H1 (cell line): Measurements from ENCODE around the gene FOXP2. TPM values are rescaled to one million over a fixed set of nuclear protein-coding genes. Genes with fewer than 3 reads are reported as not detected.

Experiments
- CTCF ChIA-PET: fragments of 300-600 bp; sonication (Branson Sonifier 250); formaldehyde crosslinking; loops from one replicate; lab custom pipeline; 2021; ENCODE audit not compliant: partially characterized antibody; lab: Charles Lee
- POLR2A ChIA-PET: fragments of 300-600 bp; sonication (Branson Sonifier 250); formaldehyde crosslinking; loops from one replicate; lab custom pipeline; 2021; ENCODE audit warnings: inconsistent platforms; ENCODE audit not compliant: partially characterized antibody; lab: Charles Lee
- DNase-seq, 2 experiments: peaks; one replicate each; pipeline versions ENCODE4 v3.0.0 to v3.0.0-alpha.2; 2010 to 2022; ENCODE audit warnings: low spot score in 2 of 2, low read depth in 1 of 2, mixed read lengths in 1 of 2
- FAIRE-seq: peaks from 2 replicates; lab custom pipeline; 2011; peaks lifted over from hg19 to GRCh38; lab: Jason Lieb, UNC
- H2AFZ ChIP-seq: 2 replicates; pipeline ENCODE4 v1.8.1; 2012; ENCODE audit warnings: low read length, inconsistent platforms
- H2AK5ac ChIP-seq: 2 replicates; pipeline ENCODE4 v1.6.1; 2013; ENCODE audit warnings: low read depth, low read length
- H2BK120ac ChIP-seq: replicated peaks from 2 replicates; pipeline ENCODE3; 2013; ENCODE audit warnings: low read depth, low read length, inconsistent platforms
- H2BK12ac ChIP-seq: 2 replicates; pipeline ENCODE4 v1.6.1; 2013; ENCODE audit warnings: low read depth, low read length
- H2BK15ac ChIP-seq: 2 replicates; pipeline ENCODE4 v1.6.1; 2013; ENCODE audit warnings: low read length
- H2BK20ac ChIP-seq: 2 replicates; pipeline ENCODE4 v1.6.1; 2013; ENCODE audit warnings: low read length
- H2BK5ac ChIP-seq: 2 replicates; pipeline ENCODE4 v1.6.1; 2013; ENCODE audit warnings: low read depth, low read length
- H3K14ac ChIP-seq: 2 replicates; pipeline ENCODE4 v1.6.1; 2013; ENCODE audit warnings: inconsistent platforms; ENCODE audit not compliant: insufficient read length
- H3K18ac ChIP-seq: 2 replicates; pipeline ENCODE4 v1.6.1; 2013; ENCODE audit warnings: low read length; ENCODE audit errors: extremely low read depth
- H3K23ac ChIP-seq: 2 replicates; pipeline ENCODE4 v1.6.1; 2013; ENCODE audit warnings: inconsistent platforms; ENCODE audit not compliant: insufficient read length
- H3K23me2 ChIP-seq: 2 replicates; pipeline ENCODE4 v1.6.1; 2013; ENCODE audit warnings: low read depth, low read length
- H3K27ac ChIP-seq: 2 replicates; pipeline ENCODE4 v1.6.1; 2011; ENCODE audit warnings: low read depth, low read length, inconsistent platforms
- H3K27me3 ChIP-seq, 4 experiments: replicated peaks in 1 of 4; 1 replicate in 1 of 4; 2 replicates in 3 of 4; pipeline versions ENCODE4 v1.6.1 to v1.8.1; 2011 to 2013; ENCODE audit warnings: low read length in 3 of 4, mild to moderate bottlenecking in 3 of 4, inconsistent platforms in 2 of 4, mixed read lengths in 2 of 4, moderate library complexity in 1 of 4; ENCODE audit not compliant: control insufficient read depth in 3 of 4, insufficient read depth in 3 of 4; ENCODE audit errors: extremely low read depth in 1 of 4
- H3K36me3 ChIP-seq, 4 experiments: 2 replicates each; pipeline versions ENCODE4 v1.6.1 to v1.8.1; 2011 to 2013; ENCODE audit warnings: mild to moderate bottlenecking in 4 of 4, low read length in 3 of 4, moderate library complexity in 2 of 4, control low read depth in 1 of 4, inconsistent platforms in 1 of 4; ENCODE audit not compliant: insufficient read depth in 4 of 4, control insufficient read depth in 2 of 4
- H3K4ac ChIP-seq: replicated peaks from 2 replicates; pipeline ENCODE3; 2013; ENCODE audit warnings: low read length, low read depth, mixed read lengths, inconsistent platforms; ENCODE audit not compliant: insufficient read length
- H3K4me1 ChIP-seq, 4 experiments: replicated peaks in 1 of 4; 1 replicate in 1 of 4; 2 replicates in 3 of 4; pipeline versions ENCODE4 v1.6.1 to v1.8.1; 2011 to 2013; ENCODE audit warnings: low read length in 3 of 4, inconsistent platforms in 2 of 4, mixed read lengths in 1 of 4; ENCODE audit not compliant: insufficient read depth in 4 of 4, control insufficient read depth in 3 of 4
- H3K4me2 ChIP-seq, 2 experiments: 2 replicates each; pipeline versions ENCODE4 v1.6.1 to v1.8.1; 2011 to 2013; ENCODE audit warnings: low read depth in 2 of 2, low read length in 2 of 2, control low read depth in 1 of 2, inconsistent platforms in 1 of 2, mild to moderate bottlenecking in 1 of 2; ENCODE audit not compliant: insufficient read depth in 1 of 2
- H3K4me3 ChIP-seq, 4 experiments: fragments of 200-600, 300-600 bp in 1 of 4; sonication (generic), shearing (Covaris generic), sonication (Bioruptor Twin) in 1 of 4; 2 replicates each; pipeline versions ENCODE4 v1.5.1 to v1.8.1; 2011 to 2016; ENCODE audit warnings: low read length in 4 of 4, low read depth in 3 of 4, control low read depth in 2 of 4, inconsistent platforms in 2 of 4, mild to moderate bottlenecking in 2 of 4, mixed read lengths in 1 of 4, moderate library complexity in 1 of 4; ENCODE audit not compliant: insufficient read depth in 2 of 4; ENCODE audit errors: extremely low read depth in 1 of 4
- H3K56ac ChIP-seq: replicated peaks from 2 replicates; pipeline ENCODE3; 2013; ENCODE audit warnings: low read depth, mild to moderate bottlenecking, mixed read lengths, low read length, inconsistent platforms; ENCODE audit not compliant: insufficient read length
- H3K79me1 ChIP-seq: 2 replicates; pipeline ENCODE4 v1.6.1; 2013; ENCODE audit warnings: low read depth, low read length, control low read depth
- H3K79me2 ChIP-seq, 2 experiments: 2 replicates each; pipeline versions ENCODE4 v1.6.1 to v1.8.1; 2012 to 2013; ENCODE audit warnings: low read length in 2 of 2, mild to moderate bottlenecking in 2 of 2, inconsistent platforms in 1 of 2; ENCODE audit not compliant: insufficient read depth in 2 of 2, control insufficient read depth in 1 of 2
- H3K9ac ChIP-seq, 4 experiments: replicated peaks in 1 of 4; 1 replicate in 1 of 4; 2 replicates in 3 of 4; pipeline versions ENCODE4 v1.6.1 to v1.8.1; 2011 to 2013; ENCODE audit warnings: low read depth in 3 of 4, low read length in 3 of 4, control low read depth in 2 of 4, mild to moderate bottlenecking in 2 of 4, moderate library complexity in 2 of 4, inconsistent platforms in 1 of 4; ENCODE audit errors: extremely low read depth in 1 of 4
- H3K9me3 ChIP-seq, 2 experiments: 2 replicates each; pipeline versions ENCODE4 v1.6.1 to v1.8.1; 2012 to 2013; ENCODE audit warnings: mild to moderate bottlenecking in 2 of 2, moderate library complexity in 2 of 2, control low read depth in 1 of 2, inconsistent platforms in 1 of 2, low read depth in 1 of 2, low read length in 1 of 2, mixed read lengths in 1 of 2; ENCODE audit not compliant: insufficient read depth in 2 of 2
- H4K20me1 ChIP-seq, 2 experiments: replicated peaks in 1 of 2; 2 replicates each; pipeline versions ENCODE3 to v1.8.1; 2011 to 2013; ENCODE audit warnings: inconsistent platforms in 2 of 2, low read length in 2 of 2, mild to moderate bottlenecking in 1 of 2; ENCODE audit not compliant: insufficient read depth in 2 of 2, control insufficient read depth in 1 of 2
- H4K5ac ChIP-seq: 2 replicates; pipeline ENCODE4 v1.6.1; 2013; ENCODE audit warnings: low read length, low read depth, mixed read lengths, inconsistent platforms; ENCODE audit not compliant: insufficient read length
- H4K8ac ChIP-seq: 2 replicates; pipeline ENCODE4 v1.8.0; 2013; ENCODE audit warnings: mild to moderate bottlenecking, moderate library complexity, low read length, inconsistent platforms; ENCODE audit not compliant: insufficient read depth; ENCODE audit errors: extremely low read depth
- H4K91ac ChIP-seq: replicated peaks from 2 replicates; pipeline ENCODE3; 2013; ENCODE audit warnings: low read length, mixed read lengths, inconsistent platforms; ENCODE audit not compliant: insufficient read length
- FOSL1 ChIP-seq: IDR thresholded peaks from 2 replicates; pipeline ENCODE4 v1.6.1; 2011; ENCODE audit warnings: mild to moderate bottlenecking, low read depth, low read length, moderate library complexity; ENCODE audit not compliant: insufficient read depth
- HDAC2 ChIP-seq, 2 experiments: fragments of 300-600 bp in 1 of 2; sonication (generic) in 1 of 2; IDR thresholded peaks; 2 replicates each; pipeline ENCODE4 v1.6.1; 2011 to 2012; ENCODE audit warnings: low read depth in 2 of 2, low read length in 2 of 2, mild to moderate bottlenecking in 2 of 2, moderate library complexity in 2 of 2, borderline replicate concordance in 1 of 2, inconsistent platforms in 1 of 2
- POLR2A ChIP-seq, 2 experiments: IDR thresholded peaks; 1 replicate in 1 of 2; 2 replicates in 1 of 2; pipeline ENCODE4 v1.6.1; 2011; ENCODE audit warnings: low read depth in 2 of 2, low read length in 2 of 2, mild to moderate bottlenecking in 2 of 2; ENCODE audit errors: control extremely low read depth in 1 of 2
- SIRT6 ChIP-seq: IDR thresholded peaks from one replicate; pipeline ENCODE4 v1.7.1; 2012; ENCODE audit warnings: low read length, inconsistent platforms
- WGBS, 2 experiments: shearing (Covaris generic) in 1 of 2; methylation state at CpG; one replicate each; pipeline versions ENCODE4 v1.1.6 to v1.1.7; 2013 to 2015; ENCODE audit warnings: low lambda C conversion rate in 2 of 2, mixed read lengths in 2 of 2, inconsistent platforms in 1 of 2, low coverage in 1 of 2, missing lambda C conversion rate in 1 of 2; ENCODE audit not compliant: insufficient replicate concordance in 2 of 2, insufficient coverage in 1 of 2, insufficient read length in 1 of 2; ENCODE audit errors: extremely low coverage in 1 of 2, missing lambda C conversion rate in 1 of 2; 5-methylcytosine and 5-hydroxymethylcytosine counted together
- polyA plus RNA-seq, 7 experiments: library from polyadenylated mRNA; depleted of rRNA in 3 of 7; stranded (reverse) in 5 of 7; unstranded in 2 of 7; fragments of >200 nt in 5 of 7; fragments of 200-250 nt in 2 of 7; gene quantifications; 1 replicate in 5 of 7; 2 replicates in 1 of 7; 4 replicates in 1 of 7; pipeline versions ENCODE4 v1.2.1 to v1.2.3, GENCODE V29; 2011 to 2013; ENCODE audit warnings: missing spikeins in 2 of 7, mixed read lengths in 2 of 7
- total RNA-seq: library from RNA; stranded (reverse); fragmentation: NEBNext Ultra II Directional; extraction: Animal tissue kit (Norgen Biotek cat#: 25700); gene quantifications from 2 replicates; pipeline ENCODE4 v1.2.1, GENCODE V29; 2021

The FOXP2 gene
- total and polyA plus RNA-seq, 2 of the 8 experiments (the other 6 are each of a cell fraction or from before 2014, with no cell fraction given) = 0.09 to 0.43 TPM

DNA sequence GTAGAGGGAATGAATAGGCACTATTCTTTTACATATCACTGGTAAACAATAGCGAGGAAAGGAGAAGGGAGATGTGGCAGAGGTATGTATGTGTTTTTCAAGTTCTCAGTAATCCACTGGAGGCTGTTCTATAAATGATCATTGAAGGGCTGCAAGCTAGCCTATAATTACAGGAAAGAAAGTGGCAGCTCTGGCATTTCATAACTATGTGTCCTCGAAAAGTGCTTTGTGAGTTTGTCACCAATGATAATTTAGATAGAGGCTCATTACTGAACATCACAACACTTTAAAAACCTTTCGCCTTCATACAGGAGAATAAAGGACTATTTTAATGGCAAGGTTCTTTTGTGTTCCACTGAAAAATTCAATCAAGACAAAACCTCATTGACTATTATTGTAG is 235.1 kb downstream of the FOXP2 start:
- H3K4me1 ChIP-seq = peaks cover 0 to 6% (median 4%) of the 10 kb centered on the region in 4 experiments; a peak in 3 of 7 replicates
- FAIRE-seq = no peak
- H2BK12ac ChIP-seq = no peak overlapping the region

More for the DNA sequence above, 235.1 kb downstream of the FOXP2 start:
- no peak for DNase-seq
- no peak overlapping the region for H2AFZ ChIP-seq
- H2BK120ac ChIP-seq = no peak overlapping the region
- TF ChIP-seq FOSL1 (no peak), SIRT6 (no peak), HDAC2 (IDR thresholded peaks at IDR 0.05; ENCODE audit: borderline replicate concordance in 1 of 2, low read depth in 2 of 2, low read length in 2 of 2) (no peak), POLR2A (IDR thresholded peaks at IDR 0.05; ENCODE audit: control extremely low read depth in 1 of 2, low read depth in 2 of 2, low read length in 2 of 2) (no peak)
- H3K9me3 ChIP-seq = no peaks in the 10 kb centered on the region
- H3K18ac ChIP-seq = no peak overlapping the region
- no peak overlapping the region for H4K5ac ChIP-seq
- H2BK20ac ChIP-seq = no peak overlapping the region
- no peak overlapping the region for H3K14ac ChIP-seq
- H3K9ac ChIP-seq = no peak overlapping the region
- ChIA-PET CTCF (interaction anchor here (0.6 kb wide), 1 partner anchor 9 kb away, joined by 3 read pairs; no protein-coding TSS in a partner anchor), POLR2A (no interaction called here)
- H4K8ac ChIP-seq = no peak overlapping the region; the same call in 1 of the 2 replicates
- H3K23me2 ChIP-seq = no peaks in the 10 kb centered on the region
- H3K4me2 ChIP-seq = no peak overlapping the region
- no peaks in the 10 kb centered on the region for H3K27me3 ChIP-seq
- no peak overlapping the region for H3K27ac ChIP-seq
- no peak overlapping the region for H4K91ac ChIP-seq
- no peak overlapping the region for H2BK15ac ChIP-seq
- H3K23ac ChIP-seq = no peak overlapping the region
- 84% methylated on average over 3 of the region's 3 CpGs; no CpG with 5 or more reads in 1 of the 2 experiments for WGBS, 2 experiments
- H3K79me1 ChIP-seq = no peaks in the 10 kb centered on the region
- H4K20me1 ChIP-seq = no peaks in the 10 kb centered on the region
- no peak overlapping the region for H2AK5ac ChIP-seq
- H3K4me3 ChIP-seq = no peak overlapping the region
- H3K56ac ChIP-seq = no peak overlapping the region
- H3K4ac ChIP-seq = no peak overlapping the region
- H2BK5ac ChIP-seq = no peak overlapping the region
- H3K79me2 ChIP-seq = no peaks in the 10 kb centered on the region
- no peaks in the 10 kb centered on the region for H3K36me3 ChIP-seq
